GM19438 (cell line): ENCODE results near the gene ARG2.
"Not testable (repeated sequence)": the region's sequence is repeated elsewhere in the genome, so short reads cannot be mapped to it uniquely, and the experiment has no call there.

Experiments used
- ATAC-seq: cut with Tn5 transposase; IDR thresholded peaks from one replicate; pipeline ENCODE4 v1.9.1; 2021; ENCODE audit warnings: low read depth; ENCODE audit not compliant: unreplicated experiment

ARG2 gene

GRCh38 chr14:67584978-67585377, 34.7 kb upstream of the ARG2 start:
- no peak for ATAC-seq

DNA sequence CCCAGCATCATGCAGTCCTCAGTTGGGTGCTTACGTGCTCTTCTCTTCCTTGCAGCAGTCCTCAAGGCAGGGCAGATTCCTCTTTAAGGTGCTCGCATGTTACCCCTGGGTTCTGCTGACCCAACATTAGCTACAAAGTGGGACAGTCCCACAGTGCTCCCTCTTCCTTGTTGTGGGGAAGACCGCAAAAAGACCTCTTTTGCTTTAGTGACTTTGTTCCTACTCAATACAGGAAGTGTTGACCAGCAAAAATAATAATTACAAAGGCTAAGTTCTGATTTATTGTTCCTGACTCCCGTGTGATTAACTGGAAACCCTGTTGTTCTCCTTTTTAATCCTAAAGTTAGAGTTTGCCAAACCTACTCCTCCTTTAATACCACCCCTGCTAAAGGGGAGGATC, 33.4 kb upstream of the ARG2 start:
- no peak for ATAC-seq

GRCh38 chr14:67589204-67589770, 30.4 kb upstream of the ARG2 start:
- no peak for ATAC-seq

GRCh38 chr14:67593650-67594049, 26.1 kb upstream of the ARG2 start:
- not testable (repeated sequence) for ATAC-seq

DNA sequence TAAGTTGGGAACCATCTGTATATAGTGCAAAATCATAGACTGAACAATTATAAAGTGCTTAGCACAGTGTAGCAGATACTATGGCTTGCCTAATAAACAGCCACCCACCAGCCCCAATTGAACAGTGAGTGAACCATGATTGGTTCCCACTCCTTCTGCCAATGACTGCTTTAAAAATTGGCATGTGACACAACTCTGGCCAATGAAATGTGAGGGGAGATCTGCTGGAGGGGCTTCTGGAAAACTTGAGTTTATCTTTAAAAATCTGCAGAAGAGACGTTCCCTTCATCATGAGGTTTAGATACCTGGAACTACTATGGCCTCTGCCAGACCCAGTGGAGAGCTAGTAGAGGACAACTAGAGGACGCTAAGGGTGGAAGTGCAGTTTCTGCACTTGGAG, 24.3 kb upstream of the ARG2 start:
- no peak for ATAC-seq

DNA sequence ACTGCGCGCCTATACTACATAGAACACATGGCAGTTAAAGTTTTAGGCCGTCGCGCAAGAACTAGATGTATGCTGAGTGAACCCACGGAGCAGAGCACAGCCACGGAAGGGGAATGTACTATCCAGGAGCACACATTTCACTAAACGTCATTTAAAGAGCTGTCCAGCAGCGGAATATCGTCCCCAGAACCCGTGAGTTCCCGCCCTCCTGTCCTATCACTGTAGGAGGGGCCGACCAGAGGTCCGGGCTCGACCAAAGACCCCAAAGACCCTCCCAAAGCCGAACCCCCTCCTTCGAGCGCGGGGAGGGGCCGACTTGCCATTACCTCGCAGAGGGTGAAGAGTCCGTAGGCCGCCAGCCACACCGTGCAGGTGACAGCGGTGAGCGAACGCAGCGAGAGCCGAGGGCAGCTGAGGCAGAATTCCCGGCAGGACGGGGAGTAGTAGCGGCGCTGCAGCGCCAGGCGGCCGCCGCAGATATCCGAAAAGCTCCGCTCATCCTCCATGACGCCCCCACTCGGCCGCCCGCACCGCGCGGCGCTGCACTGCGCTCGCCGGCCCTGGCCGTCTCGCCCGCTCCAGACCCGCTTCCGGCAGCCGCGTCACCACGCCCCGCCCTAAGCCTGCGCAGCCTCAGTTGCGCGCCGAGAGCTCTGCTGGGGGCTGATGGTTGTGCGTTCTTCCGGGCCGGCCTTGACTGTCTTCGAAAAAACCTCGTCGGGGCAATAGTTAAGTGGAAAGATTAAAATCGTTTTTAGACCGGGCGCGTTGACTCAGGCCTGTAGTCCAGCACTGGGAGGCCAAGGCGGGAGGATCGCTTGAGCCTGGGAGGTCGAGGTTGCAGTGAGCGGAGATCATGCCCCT, 19.8 kb upstream of the ARG2 start, which contains the start of gene PIGH:
TSS of gene PIGH (minus strand) at position 571 of the 864 bp plus-strand sequence. CDS start at position 506, 65 bp downstream.
- ATAC-seq: peak; percentile 88

DNA sequence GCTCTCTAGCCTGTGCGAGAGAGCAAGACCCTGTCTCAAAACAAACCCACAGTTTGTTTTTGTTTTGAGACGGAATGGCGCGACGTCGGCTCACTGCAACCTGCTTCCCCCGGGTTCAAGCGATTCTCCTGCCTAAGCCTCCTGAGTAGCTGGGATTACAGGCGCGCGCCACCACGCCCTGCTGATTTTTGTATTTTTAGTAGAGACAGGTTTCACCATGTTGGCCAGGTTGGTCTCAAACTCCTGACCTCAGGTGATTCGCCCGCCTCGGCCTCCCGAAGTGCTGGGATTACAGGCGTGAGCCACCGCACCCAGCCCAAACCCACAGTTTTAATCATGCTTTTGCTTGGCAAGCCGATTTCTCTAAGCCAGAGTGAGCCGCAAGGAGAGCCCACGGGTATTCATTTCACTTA, 19.2 kb upstream of the ARG2 start:
- ATAC-seq: not testable (repeated sequence)

DNA sequence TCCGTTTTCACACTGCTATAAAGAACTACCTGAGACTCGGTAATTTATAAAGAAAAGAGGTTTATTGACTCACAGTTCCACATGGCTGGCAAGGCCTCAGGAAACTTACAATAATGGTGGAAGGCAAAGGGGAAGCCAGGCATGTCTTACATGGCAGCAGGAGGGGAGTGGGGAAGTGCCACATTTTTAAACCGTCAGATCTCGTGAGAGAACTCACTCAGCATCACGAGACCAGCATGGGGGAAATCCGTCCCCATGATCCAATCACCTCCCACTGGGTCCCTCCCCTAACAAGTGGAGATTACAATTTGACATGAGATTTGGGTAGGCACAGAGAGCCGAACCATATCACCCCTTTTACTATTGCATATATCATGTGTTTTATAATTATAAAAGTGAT, 17.6 kb upstream of the ARG2 start:
- no peak for ATAC-seq

DNA sequence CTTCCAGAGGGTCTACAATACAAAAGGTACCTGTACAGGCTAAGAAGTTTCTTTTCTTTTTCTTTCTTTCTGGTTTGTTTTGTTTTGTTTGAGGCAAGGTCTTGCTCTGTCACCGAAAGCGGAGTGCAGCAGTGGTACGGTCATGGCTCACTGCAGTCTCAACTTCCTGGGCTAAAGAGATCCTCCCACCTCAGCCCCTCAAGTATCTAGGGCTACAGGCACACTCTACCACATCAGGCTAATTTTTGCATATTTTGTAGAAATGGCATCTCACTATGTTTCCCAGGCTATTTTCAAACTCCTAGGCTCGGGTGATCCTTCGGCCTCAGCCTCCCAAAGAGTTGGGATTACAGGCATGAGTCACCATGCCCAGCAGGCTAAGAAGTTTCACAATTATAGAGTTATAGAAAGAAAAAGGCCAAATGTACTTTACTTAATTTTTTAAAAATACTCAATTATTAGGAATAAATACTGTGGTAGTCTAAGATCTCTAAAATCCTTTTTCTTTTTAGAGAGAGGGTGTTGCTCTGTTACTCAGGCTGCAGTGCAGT, 16.6 kb upstream of the ARG2 start:
- ATAC-seq: peak; percentile 74

DNA sequence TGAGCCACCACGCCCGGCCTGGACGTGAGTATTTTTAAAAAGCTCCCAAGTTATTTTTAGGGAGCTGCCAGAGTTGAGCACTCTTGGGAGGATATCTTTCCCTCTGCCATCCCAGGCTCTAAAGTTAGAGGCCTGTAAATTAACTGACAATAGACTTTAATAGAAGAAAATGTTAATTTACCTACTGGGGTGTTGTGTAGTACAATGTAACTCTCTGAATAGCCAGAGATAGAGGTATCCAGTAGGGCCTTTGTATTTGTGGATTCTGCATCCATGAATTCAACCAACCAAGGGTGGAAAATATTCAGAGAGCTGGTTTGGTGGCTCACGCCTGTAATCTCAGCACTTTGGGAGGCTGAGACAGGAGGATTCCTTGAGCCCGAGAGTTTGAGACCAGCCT, 12.1 kb upstream of the ARG2 start:
- ATAC-seq: no peak

DNA sequence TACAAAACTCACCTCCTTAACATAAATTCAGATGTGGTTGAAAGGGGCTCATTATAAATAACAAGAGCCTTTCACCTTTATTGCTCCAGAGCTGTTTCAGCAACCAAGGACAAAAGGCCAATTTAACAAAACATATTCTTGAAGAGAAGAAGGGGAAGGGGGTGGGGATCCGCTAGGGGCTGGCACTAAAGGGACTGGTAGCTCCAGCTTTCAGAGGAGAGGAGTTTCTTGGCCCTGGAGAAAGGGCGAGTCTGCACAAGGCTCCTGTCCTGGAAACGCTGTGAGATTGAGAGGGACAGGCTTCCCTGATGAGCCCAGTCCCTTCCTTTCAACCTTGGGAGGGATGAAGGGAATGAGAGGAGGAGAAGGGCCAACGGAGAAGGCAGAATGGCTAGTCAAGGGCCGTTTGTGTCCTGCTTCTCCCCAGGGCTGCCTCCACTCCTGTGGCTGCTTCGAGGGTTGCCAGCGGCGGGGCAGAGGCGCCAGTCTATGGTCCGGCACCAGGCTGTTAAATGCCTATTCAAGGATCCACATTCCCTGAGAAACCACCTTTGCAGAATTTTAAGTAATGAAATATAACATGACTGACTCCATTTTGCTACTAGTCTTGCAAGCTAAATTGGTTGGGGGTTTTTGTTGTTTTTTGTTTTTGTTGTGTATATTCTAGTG, 9.9 kb upstream of the ARG2 start:
- no peak for ATAC-seq

- no peak for ATAC-seq
Measured at GRCh38 chr14:67610491-67610890, 9.2 kb upstream of the ARG2 start.

DNA sequence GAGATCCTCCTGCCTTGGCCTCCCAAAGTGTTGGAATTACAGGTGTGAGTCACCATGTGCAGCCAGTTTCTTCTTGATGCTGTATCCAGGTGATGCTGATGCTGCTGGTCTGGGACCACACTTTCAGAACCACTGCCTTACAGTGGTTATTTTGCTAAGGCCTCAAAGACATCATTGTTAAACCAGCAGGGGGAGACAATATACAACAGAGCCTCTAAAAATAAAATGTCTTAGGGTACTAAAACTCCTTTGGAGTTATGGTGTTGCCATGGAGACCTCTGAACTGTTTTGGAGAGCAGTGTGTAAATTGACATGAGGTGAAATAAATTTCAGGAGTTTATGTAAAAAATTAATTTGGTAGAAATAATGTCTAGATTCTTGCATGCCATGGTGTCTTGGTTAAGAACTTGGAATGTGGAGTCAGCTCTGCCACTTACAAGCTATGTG, 1.1 kb upstream of the ARG2 start:
- no peak for ATAC-seq

DNA sequence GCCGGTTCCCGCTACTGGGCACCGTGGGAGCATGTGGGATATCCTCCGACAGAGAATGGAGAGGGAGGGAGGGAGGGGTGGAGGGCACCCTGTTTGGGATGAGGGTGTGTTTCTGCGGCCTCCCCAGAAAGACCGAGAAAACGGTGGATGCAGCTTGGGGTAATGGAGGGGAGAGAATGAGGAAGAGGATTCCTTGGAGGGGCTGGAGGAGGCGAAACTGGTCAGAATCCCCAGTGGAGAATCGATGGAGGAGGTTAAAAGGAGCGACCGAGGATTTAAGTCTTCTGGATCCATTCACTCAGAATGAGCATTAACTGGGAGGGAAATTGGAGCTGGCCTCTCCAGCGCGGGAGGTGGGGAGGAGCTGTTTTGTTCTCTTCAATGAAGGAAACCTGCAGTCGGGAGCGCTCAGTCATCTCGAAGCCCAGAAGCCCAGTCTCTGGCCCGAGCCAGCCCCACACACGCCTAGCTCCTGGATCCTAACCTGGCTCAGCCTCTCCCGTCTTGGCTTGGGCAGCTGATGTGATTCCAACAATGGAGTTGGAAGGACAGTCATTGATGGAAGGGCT, 581 bp downstream of the ARG2 start:
- no peak for ATAC-seq

DNA sequence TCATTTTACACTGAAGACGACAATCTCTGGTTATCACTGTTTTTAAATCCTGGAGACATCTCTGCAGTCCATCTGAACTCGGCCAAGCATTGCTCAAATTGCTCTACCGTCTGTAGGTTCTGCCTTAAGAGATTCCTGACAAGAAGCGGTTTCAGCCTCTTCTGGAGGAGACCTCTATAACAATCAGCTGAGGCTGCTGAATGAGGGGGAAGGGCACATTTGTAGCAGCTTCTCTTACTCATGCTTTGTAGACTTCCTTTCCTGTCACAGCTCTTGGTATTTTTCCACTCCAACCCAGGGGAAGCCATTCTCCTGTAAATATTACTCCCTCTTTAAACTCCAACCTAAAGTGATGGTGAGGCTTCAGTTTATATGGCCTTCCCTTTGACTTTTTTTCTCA, 3.0 kb downstream of the ARG2 start:
- ATAC-seq: no peak

GRCh38 chr14:67623114-67623513, 3.4 kb downstream of the ARG2 start:
- no peak for ATAC-seq

DNA sequence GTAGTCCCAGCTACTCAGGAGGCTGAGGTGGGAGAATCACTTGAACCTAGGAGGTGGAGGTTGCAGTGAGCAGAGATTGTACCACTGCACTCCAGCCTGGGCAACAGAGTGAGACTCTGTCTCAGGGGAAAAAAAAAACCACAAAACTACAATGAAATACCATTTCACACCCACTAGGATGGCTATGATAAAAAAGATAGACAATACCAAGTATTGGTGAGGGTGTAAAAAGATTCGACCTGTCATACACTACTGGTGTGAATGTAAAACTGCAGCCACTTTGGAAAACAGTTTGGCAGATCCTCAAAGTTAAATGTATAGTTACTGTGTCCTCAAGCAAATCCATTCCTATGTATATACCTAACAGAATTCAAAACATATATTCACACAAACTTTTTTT, 6.4 kb downstream of the ARG2 start:
- not testable (repeated sequence) for ATAC-seq

GRCh38 chr14:67627519-67627918, 7.8 kb downstream of the ARG2 start:
- ATAC-seq: no peak

- no peak for ATAC-seq
Measured at GRCh38 chr14:67630186-67630585, 10.5 kb downstream of the ARG2 start.

- no peak for ATAC-seq
Measured at GRCh38 chr14:67630938-67631337, 11.2 kb downstream of the ARG2 start.
